VCaP (cell line): Measurements from ENCODE around the gene NARS2.
A peak's percentile ranks its signal among the peaks of the same experiment; 100 is the strongest.
"Not testable (repeated sequence)": the region's sequence is repeated elsewhere in the genome, so short reads cannot be mapped to it uniquely, and the experiment has no call there.

Experiments
- H3K27ac ChIP-seq: fragments of 450-650 bp; 2 replicates; pipeline ENCODE4 v1.5.1; 2017
- TF ChIP-seq, protein P1 (sequence below): fragments of 450-650 bp; conservative IDR thresholded peaks from 2 replicates; pipeline ENCODE4 v1.5.1; 2017; ENCODE audit warnings: mild to moderate bottlenecking, moderate library complexity

NARS2 gene, protein sequence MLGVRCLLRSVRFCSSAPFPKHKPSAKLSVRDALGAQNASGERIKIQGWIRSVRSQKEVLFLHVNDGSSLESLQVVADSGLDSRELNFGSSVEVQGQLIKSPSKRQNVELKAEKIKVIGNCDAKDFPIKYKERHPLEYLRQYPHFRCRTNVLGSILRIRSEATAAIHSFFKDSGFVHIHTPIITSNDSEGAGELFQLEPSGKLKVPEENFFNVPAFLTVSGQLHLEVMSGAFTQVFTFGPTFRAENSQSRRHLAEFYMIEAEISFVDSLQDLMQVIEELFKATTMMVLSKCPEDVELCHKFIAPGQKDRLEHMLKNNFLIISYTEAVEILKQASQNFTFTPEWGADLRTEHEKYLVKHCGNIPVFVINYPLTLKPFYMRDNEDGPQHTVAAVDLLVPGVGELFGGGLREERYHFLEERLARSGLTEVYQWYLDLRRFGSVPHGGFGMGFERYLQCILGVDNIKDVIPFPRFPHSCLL

DNA sequence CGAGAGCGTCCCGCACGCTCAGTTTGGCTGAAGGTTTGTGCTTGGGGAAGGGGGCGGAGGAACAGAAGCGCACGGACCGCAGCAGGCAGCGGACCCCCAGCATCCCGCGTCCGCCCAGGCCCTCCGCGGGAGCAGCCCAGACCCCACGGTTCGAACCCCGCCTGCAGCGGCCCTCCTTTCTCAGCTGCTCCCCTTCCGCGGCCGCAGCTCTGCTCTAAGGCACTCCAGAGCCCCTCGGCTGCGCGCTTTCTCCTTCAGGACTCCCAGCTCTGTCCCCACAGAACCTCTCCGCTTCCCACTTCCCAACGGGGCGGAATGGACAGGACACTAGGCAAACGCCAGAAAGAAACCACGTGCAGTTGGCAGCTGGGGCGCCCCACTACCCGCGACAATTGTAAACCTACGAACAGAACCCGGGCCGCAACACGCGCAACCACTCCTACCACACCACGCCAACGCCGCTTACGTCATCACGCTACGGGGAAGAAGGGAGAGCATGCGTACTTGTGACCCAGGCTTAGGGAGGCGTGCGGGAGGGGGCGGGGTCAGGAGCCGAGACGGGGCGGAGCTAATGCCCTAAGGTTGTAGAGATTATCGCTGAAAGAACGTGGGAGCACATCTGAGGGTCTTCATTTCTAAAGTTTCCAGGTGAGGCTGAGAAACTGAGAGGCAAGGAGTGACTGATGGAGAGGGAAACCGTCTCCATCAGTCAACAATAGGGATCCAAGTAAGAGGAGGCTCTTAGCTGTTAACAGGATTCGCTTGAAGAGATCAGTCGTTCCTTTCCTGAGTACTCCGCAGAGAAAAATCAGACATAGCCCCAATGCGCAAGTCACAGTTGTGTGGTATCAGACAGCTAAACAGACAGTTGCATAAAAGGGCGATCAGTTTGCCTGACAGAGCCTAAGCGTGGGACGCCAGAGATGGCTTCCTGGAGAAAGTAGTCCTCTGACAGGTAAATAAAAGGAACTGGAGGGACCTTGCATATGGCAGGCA lies at the start of gene NARS2:
NARS2 (minus strand) TSS at position 479 of the 996 bp plus-strand sequence; CDS start at position 103, 376 bp downstream.
- H3K27ac ChIP-seq: peak within 1 kb of the TSS; percentile 98
- TF ChIP-seq, protein P1, sequence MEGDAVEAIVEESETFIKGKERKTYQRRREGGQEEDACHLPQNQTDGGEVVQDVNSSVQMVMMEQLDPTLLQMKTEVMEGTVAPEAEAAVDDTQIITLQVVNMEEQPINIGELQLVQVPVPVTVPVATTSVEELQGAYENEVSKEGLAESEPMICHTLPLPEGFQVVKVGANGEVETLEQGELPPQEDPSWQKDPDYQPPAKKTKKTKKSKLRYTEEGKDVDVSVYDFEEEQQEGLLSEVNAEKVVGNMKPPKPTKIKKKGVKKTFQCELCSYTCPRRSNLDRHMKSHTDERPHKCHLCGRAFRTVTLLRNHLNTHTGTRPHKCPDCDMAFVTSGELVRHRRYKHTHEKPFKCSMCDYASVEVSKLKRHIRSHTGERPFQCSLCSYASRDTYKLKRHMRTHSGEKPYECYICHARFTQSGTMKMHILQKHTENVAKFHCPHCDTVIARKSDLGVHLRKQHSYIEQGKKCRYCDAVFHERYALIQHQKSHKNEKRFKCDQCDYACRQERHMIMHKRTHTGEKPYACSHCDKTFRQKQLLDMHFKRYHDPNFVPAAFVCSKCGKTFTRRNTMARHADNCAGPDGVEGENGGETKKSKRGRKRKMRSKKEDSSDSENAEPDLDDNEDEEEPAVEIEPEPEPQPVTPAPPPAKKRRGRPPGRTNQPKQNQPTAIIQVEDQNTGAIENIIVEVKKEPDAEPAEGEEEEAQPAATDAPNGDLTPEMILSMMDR: no peak

DNA sequence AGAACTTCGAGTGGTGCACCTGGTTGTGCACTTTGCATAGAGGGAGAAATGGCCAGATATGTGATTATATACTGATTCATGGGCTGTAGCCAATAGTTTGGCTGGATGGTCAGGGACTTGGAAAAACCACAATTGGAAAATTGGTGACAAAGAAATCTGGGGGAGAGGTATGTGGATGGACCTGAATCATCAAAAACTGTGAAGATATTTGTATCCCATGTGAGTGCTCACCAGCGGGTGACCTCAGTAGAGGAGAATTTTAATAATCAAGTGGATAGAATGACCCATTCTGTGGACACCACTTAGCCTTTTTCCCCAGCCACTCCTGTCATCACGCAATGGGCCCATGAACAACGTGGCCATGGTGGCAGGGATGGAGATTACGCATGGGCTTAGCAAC lies 48.0 kb upstream of the NARS2 start:
- TF ChIP-seq, protein P1: no peak
- no peak overlapping the region for H3K27ac ChIP-seq

DNA sequence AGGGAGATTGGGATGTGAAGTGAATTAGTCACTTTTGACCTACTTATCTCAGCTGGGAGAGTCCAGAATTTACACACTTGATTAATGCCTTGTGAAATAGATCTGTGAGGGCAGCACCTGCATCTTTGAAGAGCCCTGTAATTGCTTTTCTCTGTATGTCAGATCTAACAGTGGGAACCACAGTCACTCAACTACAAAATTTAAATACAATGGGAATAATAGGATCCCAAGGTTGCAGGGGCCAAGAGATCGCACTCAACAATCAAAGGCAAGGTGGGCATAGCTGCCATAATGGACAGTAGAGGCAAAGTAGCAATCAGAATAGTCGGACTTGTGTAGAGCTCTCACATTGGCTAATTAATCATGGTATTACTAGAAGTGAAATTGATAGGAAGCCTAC lies 45.5 kb upstream of the NARS2 start:
- TF ChIP-seq, protein P1: no peak
- no peak overlapping the region for H3K27ac ChIP-seq

DNA sequence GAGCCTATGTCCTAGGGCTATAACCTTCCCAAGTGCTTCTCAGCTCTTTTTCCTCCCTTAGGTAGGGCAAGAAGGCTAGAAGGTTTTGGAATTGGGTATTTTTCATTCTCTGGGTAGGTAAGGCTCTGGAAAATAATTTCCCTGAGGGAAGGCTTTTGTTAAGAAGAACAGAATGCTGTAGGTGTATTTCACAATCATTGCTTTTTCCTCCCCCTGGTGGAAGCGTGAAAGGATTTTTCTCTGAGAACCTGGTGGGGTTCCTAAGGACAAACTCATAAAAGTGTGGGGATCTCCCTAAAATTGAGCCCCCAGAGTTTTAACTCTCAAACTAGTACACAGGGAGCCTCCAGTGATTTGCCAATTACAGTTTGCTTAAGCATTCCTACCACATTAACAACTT lies 41.1 kb upstream of the NARS2 start:
- TF ChIP-seq, protein P1: no peak
- H3K27ac ChIP-seq: no peak overlapping the region

DNA sequence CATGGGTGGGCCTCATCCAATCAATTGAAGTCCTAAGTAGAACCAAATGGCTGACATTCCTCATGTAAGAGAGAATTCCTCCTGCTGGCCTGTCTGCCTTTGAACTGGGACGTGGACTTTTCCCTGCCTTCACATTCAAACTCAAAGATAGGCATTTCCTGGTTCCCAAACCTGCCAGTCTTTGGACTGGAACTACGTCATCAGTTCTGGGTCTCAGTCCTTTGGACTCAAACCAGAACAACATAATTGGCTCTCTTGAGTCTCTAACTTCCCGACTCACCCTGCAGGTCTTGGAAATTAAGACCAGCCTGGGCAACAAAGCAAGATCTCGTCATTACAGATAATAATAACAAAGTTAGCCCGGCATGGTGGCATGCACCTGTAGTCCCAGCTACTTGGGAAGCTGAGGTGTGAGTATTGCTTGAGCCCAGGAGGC lies 38.7 kb upstream of the NARS2 start:
- TF ChIP-seq, protein P1: no peak

DNA sequence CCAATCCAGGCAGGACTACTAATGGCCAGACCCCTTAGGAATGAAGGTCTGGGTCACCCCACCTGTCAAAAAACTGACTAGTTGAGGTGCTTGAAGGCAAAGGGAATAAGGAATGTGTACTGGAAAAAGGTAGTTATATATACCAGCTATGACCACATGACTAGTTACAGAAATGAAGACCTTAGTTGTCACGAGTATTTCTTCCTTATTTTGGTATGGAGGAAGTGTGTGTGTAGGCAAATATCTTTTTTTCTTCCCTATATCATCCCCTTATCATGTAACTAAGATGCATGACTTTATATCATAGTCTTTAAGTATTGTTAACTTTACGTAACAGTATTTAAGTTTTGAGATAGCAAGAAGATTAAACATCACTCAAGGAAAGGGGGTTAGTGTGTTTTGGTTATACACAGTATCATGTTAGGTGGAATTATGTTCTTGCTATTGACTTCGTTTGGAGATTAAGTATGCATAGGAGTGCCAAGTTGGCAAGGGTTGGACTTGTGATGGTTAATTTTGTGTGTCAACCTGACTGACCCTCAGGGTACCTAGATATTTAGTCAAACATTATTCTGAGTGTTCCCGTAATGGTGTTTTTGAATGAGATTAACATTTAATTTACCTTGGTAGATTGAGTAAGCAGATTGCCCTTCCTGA lies 38.2 kb upstream of the NARS2 start:
- H3K27ac ChIP-seq: no peak overlapping the region

More for the DNA sequence above, 38.7 kb upstream of the NARS2 start:
- no peak overlapping the region for H3K27ac ChIP-seq

DNA sequence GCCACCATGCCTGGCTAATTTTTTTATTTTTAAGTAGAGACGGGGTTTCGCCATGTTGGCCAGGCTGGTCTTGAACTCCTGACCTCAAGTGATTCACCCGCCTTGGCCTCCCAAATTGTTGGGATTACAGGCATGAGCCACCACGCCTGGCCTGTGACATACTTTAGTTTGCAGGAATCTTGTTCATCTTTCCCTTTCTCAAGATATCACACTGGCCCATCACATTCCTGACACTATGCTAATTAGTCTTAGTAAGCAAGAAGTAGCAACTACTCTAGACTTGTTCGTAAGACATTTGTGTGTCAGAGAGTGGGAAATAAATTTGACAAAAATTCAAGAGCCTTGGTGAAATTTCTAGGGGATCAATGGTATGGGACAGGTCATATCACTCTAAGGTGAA lies 34.7 kb upstream of the NARS2 start:
- H3K27ac ChIP-seq: not testable (repeated sequence)

More for the DNA sequence above, 38.2 kb upstream of the NARS2 start:
- TF ChIP-seq, protein P1: no peak
